HL-60 (cell line): Measurements from ENCODE around the gene SMYD1.

Experiments
- POLR2AphosphoS5 ChIP-seq: IDR thresholded peaks from 2 replicates; pipeline ENCODE4 v1.6.1; 2012; ENCODE audit warnings: low read depth
- TF ChIP-seq, protein P1 (sequence below): IDR thresholded peaks from one replicate; pipeline ENCODE4 v1.5.1; 2011; ENCODE audit warnings: low read length, control low read depth, inconsistent platforms; ENCODE audit not compliant: insufficient read depth

DNA sequence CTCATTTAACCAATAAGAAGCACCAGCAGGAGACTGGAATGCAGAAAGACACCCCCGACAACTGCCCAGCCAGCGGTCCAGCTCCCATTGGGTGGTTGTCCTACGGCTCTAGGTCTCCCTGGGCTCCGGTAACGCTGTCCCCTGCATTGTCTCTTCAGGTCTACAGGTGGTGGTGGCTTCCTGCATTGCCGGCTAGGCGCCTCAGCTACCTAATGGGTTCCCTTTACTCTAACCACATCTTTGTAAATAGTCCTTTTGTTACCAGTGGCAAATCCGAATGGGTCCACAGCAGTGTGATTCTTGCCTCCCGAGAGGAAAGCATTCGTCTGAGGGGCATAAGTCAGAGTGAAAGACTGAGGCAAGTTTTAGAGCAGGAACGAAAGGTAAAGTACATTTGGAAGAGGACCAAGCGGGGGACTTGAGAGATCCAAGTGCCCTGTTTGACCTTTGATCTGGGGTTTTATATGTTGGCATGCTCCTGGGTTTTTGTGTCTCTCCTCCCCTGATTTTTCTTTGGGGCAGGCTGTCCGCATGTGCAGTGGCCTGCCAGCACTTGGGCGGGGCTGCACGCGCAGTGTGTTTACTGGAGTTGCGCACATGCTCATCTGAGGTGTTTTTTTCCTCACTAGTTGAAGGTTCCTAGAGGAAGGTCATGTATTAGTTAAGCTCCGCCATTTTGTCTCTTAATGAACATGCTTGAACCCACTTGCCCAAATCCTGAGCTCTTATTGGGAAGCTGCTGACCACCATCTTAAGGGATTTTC is 49.2 kb downstream of the SMYD1 start:
- TF ChIP-seq, protein P1, sequence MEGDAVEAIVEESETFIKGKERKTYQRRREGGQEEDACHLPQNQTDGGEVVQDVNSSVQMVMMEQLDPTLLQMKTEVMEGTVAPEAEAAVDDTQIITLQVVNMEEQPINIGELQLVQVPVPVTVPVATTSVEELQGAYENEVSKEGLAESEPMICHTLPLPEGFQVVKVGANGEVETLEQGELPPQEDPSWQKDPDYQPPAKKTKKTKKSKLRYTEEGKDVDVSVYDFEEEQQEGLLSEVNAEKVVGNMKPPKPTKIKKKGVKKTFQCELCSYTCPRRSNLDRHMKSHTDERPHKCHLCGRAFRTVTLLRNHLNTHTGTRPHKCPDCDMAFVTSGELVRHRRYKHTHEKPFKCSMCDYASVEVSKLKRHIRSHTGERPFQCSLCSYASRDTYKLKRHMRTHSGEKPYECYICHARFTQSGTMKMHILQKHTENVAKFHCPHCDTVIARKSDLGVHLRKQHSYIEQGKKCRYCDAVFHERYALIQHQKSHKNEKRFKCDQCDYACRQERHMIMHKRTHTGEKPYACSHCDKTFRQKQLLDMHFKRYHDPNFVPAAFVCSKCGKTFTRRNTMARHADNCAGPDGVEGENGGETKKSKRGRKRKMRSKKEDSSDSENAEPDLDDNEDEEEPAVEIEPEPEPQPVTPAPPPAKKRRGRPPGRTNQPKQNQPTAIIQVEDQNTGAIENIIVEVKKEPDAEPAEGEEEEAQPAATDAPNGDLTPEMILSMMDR: no peak
- TF ChIP-seq POLR2AphosphoS5: no peak
